ENCODE data around the gene EXOSC3.
"Not testable (repeated sequence)": the region's sequence is repeated elsewhere in the genome, so short reads cannot be mapped to it uniquely, and the experiment has no call there.

Gene EXOSC3

GRCh38 chr9:37775216-37775919 is 9.5 kb downstream of the EXOSC3 start:
- no peak for DNase-seq (ENCODE audit: low spot score)

- no peak for DNase-seq (ENCODE audit: low spot score)
Measured at GRCh38 chr9:37769995-37770394, 14.9 kb downstream of the EXOSC3 start.

GRCh38 chr9:37769306-37769705 is 15.6 kb downstream of the EXOSC3 start:
- DNase-seq (ENCODE audit: low spot score), result no peak

GRCh38 chr9:37765263-37765662 is 19.6 kb downstream of the EXOSC3 start:
- DNase-seq (ENCODE audit: low spot score), result not testable (repeated sequence)

- DNase-seq (ENCODE audit: low spot score), result no peak
Measured at GRCh38 chr9:37761511-37761910, 23.4 kb downstream of the EXOSC3 start.

- no peak for DNase-seq (ENCODE audit: low spot score)
Measured at GRCh38 chr9:37760416-37761161, 24.3 kb downstream of the EXOSC3 start.

- no peak for DNase-seq (ENCODE audit: low spot score)
Measured at GRCh38 chr9:37758747-37759146, 26.1 kb downstream of the EXOSC3 start.

- peak; percentile 63 for DNase-seq (ENCODE audit: low spot score)
Measured at GRCh38 chr9:37753489-37754190, 31.2 kb downstream of the EXOSC3 start, which contains the start of gene TRMT10B. TRMT10B (plus strand) TSS chr9:37753805; CDS start chr9:37761932, 8,127 bp downstream.

- DNase-seq (ENCODE audit: low spot score), result no peak
Measured at GRCh38 chr9:37752642-37753488, 32.0 kb downstream of the EXOSC3 start.

- not testable (repeated sequence) for DNase-seq (ENCODE audit: low spot score)
Measured at GRCh38 chr9:37752112-37752511, 32.8 kb downstream of the EXOSC3 start.

GRCh38 chr9:37751704-37752103 is 33.2 kb downstream of the EXOSC3 start:
- DNase-seq (ENCODE audit: low spot score), result not testable (repeated sequence)

GRCh38 chr9:37751186-37751585 is 33.7 kb downstream of the EXOSC3 start:
- no peak for DNase-seq (ENCODE audit: low spot score)

- DNase-seq (ENCODE audit: low spot score), result no peak
Measured at GRCh38 chr9:37749129-37749528, 35.7 kb downstream of the EXOSC3 start.

GRCh38 chr9:37747271-37747753 is 37.6 kb downstream of the EXOSC3 start:
- peak; percentile 66 for DNase-seq (ENCODE audit: low spot score)

GRCh38 chr9:37746448-37747270 is 38.2 kb downstream of the EXOSC3 start:
- DNase-seq (ENCODE audit: low spot score), result no peak

GRCh38 chr9:37745970-37746369 is 38.9 kb downstream of the EXOSC3 start:
- no peak for DNase-seq (ENCODE audit: low spot score)

- no peak for DNase-seq (ENCODE audit: low spot score)
Measured at GRCh38 chr9:37740631-37741328, 44.1 kb downstream of the EXOSC3 start.

- no peak for DNase-seq (ENCODE audit: low spot score)
Measured at GRCh38 chr9:37740128-37740527, 44.7 kb downstream of the EXOSC3 start.

GRCh38 chr9:37739222-37739621 is 45.6 kb downstream of the EXOSC3 start:
- DNase-seq (ENCODE audit: low spot score), result no peak

- no peak for DNase-seq (ENCODE audit: low spot score)
Measured at GRCh38 chr9:37732952-37733351, 51.9 kb downstream of the EXOSC3 start.
